ENCODE measurements around the gene TMEM214. TPM values are rescaled to one million over a fixed set of nuclear protein-coding genes. Genes with fewer than 3 reads are reported as not detected.
A peak's percentile ranks its signal among the peaks of the same experiment; 100 is the strongest.

Gene TMEM214
- total RNA-seq, 1 donor = 70.4 TPM

GRCh38 chr2:27001950-27002349 is 30.8 kb upstream of the TMEM214 start:
- no peak for TF ChIP-seq CTCF (IDR thresholded peaks at IDR 0.05; ENCODE audit: insufficient read depth, low read depth, low read length)

GRCh38 chr2:27003007-27003406 is 29.8 kb upstream of the TMEM214 start:
- no peak overlapping the region for H3K4me3 ChIP-seq (ENCODE audit: low read depth, low read length)
- no peak for DNase-seq (ENCODE audit: low read depth)
- TF ChIP-seq CTCF (IDR thresholded peaks at IDR 0.05; ENCODE audit: insufficient read depth, low read depth, low read length) = no peak

More at GRCh38 chr2:27001950-27002349, 30.8 kb upstream of the TMEM214 start:
- no peak for DNase-seq (ENCODE audit: low read depth)
- H3K4me3 ChIP-seq (ENCODE audit: low read depth, low read length) = no peak overlapping the region

- peak; percentile 45 for DNase-seq (ENCODE audit: low read depth)
- no peak overlapping the region for H3K4me3 ChIP-seq (ENCODE audit: low read depth, low read length)
- TF ChIP-seq CTCF (IDR thresholded peaks at IDR 0.05; ENCODE audit: insufficient read depth, low read depth, low read length) = no peak
Measured at GRCh38 chr2:27003857-27004256, 28.9 kb upstream of the TMEM214 start.

DNA sequence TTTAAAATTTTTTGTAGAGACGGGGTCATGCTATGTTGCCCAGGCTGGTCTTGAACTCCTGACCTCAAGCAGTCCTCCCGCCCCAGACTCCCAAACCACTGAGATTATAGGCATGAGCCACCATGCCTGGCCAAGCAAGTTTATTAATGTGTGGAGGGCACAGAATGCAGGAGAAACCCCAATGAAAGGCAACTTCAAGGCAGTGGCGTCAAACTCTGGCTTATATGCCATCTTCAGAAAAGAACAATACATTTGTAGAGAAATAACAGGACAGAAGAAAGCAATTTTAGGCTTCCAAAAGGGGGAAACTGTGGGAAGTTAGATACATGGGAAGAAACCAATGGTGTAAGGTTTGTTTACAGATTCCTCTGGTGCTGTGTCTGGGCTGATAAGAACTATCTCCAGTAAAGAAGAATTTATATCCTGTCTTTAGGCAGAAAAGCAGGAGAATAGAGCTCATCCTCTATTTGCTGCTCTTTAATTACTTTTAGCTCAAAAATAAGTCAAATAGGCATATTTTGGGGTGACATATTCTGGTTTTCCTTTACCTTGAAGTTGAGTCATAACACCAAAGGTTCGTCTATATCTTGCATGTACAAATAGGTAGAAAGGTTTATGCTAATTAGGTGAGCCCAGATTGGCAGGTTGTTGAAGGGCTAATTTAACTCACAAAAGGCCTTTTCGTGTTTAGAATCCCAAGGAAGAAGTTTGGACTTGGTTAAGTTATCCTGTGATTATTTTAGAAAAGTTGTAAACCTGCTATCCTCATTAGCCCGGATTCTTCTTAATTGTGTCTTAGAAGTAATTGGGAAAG is 26.0 kb upstream of the TMEM214 start:
- H3K4me3 ChIP-seq (ENCODE audit: low read depth, low read length) = no peak overlapping the region
- TF ChIP-seq CTCF (IDR thresholded peaks at IDR 0.05; ENCODE audit: insufficient read depth, low read depth, low read length) = no peak
- peak; percentile 44 for DNase-seq (ENCODE audit: low read depth)

DNA sequence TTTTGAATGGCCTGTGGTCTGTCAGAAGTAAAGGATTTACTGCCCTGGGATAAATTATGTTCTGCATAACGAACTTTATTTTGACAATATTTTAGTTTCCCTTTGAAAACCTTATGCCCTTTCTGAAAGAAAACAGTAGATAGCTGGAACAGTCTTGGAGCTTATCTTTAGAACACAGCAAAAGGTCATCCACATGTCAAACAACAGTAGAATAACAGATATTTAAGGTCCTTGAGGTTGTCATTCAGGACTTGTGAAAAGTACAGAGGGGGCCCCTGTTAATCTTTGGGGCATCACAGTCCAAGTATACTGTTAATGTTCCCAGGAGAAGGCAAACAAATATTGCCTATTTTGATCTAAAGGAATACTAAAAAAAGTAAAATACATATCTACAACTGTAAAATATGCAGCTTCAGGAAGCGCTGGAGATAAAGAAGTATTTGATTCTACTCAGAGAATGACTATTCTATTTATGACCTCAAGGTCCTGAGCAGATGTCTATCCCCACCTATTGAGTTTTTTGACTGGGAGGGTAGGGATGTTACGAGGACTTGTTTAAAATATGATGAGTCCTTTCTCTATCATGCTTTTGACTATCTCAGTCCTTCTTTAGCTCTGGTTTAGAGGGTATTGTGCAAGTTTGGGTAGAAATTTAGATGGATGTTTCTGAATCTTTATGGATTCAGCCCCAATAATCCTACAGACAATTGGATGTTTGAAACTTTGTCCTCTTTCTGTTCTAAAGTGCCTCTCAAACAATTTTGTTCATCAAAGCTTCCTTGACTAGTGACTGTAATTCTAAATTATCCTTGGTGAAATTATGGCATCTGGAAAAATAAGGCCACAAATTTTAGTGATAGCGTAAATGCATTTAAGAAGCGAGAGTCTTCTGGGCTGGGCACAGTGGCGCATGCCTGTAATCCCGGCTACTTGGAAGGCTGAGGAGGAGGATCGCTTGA is 25.1 kb upstream of the TMEM214 start:
- peak; percentile 19 for DNase-seq (ENCODE audit: low read depth)
- TF ChIP-seq CTCF (IDR thresholded peaks at IDR 0.05; ENCODE audit: insufficient read depth, low read depth, low read length) = no peak

DNA sequence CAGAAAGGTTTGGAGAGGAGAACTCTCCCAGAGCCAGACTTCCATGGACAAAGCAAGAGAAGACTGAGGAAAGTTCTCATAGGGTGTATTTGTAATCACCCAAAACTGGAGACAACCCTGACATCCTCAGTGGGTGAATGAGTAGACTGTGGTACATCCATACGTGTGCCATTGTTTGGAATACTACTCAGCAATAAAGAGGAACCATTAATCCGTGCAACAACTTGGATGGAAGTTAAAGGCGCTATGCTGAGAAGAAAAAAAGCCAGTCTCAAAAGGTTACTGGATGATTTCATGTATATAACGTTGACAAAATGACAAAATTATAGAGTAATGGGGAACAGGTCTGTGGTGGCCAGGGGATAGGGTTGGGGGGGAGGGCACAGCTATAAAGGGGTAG is 24.1 kb upstream of the TMEM214 start:
- no peak for DNase-seq (ENCODE audit: low read depth)
- no peak overlapping the region for H3K4me3 ChIP-seq (ENCODE audit: low read depth, low read length)
- TF ChIP-seq CTCF (IDR thresholded peaks at IDR 0.05; ENCODE audit: insufficient read depth, low read depth, low read length) = no peak

More for the DNA sequence above, 25.1 kb upstream of the TMEM214 start:
- no peak overlapping the region for H3K4me3 ChIP-seq (ENCODE audit: low read depth, low read length)

Measured in fibroblast of villous mesenchyme (primary cell).